NCI-H82 (cell line): ENCODE results near the gene NBPF26.
"Not testable (repeated sequence)": the region's sequence is repeated elsewhere in the genome, so short reads cannot be mapped to it uniquely, and the experiment has no call there.

Source experiments
- DNase-seq: peaks from one replicate; lab custom pipeline; 2025; lab: John Stamatoyannopoulos, UW

NBPF26 gene

GRCh38 chr1:120858144-120858543, 134.4 kb downstream of the NBPF26 start:
- DNase-seq, result not testable (repeated sequence)

DNA sequence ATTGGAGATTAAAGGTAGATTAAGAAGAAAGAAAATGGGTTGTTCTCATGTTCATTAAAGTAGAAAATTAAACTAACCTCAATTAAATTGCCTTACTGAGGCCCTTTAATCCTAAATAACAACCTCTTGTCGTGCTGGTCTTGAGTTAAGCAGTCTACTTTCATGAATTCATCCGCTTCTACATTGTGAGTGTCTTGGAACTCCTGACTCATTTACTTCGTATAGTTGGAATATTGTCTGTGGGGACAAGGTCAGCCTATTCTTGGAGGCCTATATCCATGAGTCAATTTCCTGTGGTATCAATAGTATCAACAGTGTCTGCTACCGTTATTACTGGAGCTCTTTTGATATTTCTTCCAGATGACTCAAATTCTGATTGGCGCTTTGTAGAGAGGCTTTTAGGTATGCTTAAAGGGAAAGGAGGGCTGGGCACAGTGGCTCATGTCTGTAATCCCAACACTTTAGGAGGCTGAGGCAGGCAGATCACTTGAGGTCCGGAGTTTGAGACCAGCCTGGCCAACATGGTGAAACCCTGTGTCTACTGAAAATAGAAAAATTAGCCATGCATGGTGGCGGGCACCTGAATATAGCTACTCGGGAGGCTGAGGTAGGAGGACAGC, 136.0 kb downstream of the NBPF26 start:
- not testable (repeated sequence) for DNase-seq

DNA sequence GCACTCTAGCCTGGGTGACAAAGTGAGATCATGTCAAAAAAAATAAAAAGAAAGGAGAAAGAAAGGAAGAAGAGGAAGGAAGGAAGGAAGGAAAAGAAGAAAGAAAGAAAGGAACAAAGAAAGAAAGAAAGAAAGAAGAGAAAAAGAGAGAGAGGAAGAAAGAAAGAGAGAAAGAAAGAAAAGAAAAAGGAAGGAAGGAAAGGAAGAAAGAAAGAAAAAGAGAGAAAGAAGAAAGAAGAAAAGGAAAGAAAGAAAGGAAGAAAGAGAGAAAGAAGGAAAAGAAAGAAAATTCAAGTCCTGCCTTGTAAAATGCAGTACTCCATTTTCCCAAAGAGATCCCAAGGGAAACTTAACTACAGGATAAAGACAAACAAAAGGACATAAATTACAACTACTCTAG, 154.5 kb downstream of the NBPF26 start:
- not testable (repeated sequence) for DNase-seq

- not testable (repeated sequence) for DNase-seq
These were observed 156.3 kb downstream of the NBPF26 start for GRCh38 chr1:120880056-120880455.

GRCh38 chr1:120881934-120882333, 158.2 kb downstream of the NBPF26 start:
- DNase-seq, result not testable (repeated sequence)
